NCI-H748 treated with DMSO at 0.1 percent for 48 hours (cell line): ENCODE data around the gene HMOX2.

Experiments
- DNase-seq: peaks from one replicate; lab custom pipeline; 2025; lab: John Stamatoyannopoulos, UW

HMOX2 gene

DNA sequence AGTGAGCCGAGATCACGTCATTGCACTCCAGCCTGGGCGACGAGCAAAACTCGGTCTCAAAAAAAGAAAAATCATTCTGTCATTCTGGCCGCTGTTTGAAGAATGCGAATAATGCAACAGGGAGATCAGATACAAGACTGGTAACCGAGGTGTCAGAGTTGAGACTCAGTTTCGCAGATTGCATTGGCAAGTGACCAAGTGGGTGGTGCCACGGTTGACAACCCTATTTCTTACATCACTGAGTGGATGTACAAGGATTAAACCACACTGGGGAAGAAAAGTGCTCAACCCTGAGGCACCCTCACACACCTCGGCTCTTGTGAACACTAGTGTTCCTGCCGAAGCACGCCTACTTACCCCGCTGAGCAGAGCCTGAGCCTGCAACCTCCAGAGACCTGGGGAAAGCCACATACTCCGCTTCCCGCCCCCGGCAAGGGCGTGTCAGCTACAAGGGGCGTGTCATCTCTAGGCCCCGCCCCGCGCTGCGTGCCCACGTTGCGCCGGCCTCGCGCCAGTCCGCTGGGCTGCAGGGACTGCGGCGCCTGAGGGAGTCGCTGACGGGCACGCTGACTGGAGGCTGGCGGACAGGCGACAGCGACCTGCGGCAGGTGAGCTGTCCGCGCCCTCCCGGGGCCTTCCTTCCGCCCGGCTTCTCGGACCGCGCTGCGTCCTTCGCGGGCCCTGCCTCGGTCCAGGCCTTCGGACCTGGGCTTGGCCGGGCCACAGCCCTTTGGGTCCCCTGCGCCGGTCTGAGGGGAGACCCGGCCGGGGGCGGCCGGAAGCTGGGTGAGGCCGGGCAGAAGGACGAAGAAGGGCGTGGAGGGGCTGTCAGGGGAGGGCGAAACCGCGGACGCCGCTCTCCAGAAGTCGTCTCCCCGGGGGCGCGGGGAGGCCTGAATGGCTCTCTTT lies at the start of gene HMOX2:
Gene HMOX2 (plus strand): TSS at position 519 of the 909 bp plus-strand sequence. CDS start 29,127 bp downstream, outside the sequence.
- DNase-seq, result peak; percentile 70

DNA sequence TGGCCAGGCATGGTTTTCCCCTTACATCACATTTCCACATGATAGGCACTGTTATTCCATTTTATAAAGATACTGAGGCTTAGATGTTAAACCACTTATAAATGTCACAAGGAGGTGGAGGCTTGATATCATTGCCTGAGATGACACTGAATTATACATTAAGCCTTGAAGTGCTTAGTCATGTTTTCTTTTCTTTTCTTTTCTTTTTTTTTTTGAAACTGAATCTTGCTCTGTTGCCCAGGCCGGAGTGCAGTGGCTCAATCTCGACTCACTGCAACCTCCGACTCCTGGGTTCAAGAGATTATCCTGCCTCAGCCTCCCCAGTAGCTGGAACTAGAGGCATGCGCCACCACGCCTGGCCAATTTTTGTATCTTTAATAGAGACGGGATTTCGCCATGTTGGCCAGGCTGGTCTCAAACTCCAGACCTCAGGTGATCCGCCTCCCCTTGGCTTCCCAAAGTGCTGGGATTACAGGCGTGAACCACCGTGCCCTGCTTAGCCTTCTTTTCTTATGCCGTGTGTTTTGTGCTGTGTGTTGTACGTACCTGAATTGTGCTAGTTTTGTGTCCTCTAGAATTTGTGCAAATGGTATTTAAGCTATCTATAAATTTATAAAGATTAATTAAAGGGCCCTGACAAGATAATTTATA lies 49.4 kb upstream of the HMOX2 start:
- no peak for DNase-seq

- DNase-seq, result no peak
Observed at GRCh38 chr16:4428500-4428899, 47.7 kb upstream of the HMOX2 start.

DNA sequence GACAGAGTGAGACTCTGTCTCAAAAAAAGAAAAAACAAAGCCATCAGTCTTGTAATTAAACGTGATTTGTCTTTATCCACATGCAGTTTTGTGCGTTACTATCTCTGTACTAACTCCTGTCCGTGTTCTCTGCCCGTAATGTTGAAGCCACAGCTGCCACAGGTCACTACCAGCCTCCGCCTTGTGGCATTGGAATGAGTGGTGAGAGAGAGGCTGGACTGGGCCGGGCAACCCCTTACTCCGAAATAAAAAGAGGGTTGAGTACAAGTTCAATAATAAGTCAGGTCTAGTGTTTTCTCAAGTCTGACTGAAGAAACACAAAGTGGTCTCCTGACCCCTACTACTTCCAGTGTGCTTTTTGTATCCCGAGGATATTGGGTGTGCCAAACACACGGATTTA lies 45.2 kb upstream of the HMOX2 start:
- DNase-seq, result no peak

GRCh38 chr16:4433228-4433627 lies 43.0 kb upstream of the HMOX2 start:
- no peak for DNase-seq

DNA sequence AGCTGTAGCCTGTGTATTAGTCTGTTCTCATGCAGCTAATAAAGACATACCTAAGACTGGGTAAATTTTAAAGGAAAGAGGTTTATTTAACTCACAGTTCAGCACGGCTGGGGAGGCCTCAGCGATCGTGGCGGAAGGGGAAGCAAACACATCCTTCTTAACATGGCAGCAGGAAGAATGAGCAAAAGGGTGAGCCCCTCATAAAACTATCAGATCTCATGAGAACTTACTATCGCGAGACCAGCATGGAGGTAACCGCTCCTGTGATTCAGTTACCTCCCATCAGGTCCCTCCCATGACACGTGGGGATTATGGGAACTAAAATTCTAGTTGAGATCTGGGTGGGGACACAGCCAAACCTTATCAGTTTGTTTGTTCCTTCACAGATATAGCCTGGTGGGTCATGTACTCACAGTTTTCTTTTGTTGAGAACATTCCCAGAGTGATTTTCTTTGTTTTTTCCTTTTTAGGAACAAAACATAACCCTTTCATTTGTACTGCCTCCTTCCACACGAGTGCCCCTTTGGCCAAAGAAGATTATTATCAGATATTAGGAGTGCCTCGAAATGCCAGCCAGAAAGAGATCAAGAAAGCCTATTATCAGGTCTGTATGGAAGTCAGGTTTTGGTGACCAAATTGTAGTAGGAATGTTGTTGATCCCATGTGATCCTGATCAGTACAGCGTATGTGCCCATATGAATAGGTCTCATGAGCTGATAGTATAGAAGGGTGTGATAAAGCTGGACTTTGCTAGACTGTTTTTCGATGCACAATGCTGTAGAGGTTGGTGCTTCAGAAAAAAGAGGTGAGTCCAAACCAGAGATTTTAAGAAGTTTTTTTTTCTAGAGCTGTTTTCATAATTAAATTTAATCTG lies 42.0 kb upstream of the HMOX2 start:
- DNase-seq, result no peak

GRCh38 chr16:4435337-4436067 lies 40.7 kb upstream of the HMOX2 start:
- no peak for DNase-seq

DNA sequence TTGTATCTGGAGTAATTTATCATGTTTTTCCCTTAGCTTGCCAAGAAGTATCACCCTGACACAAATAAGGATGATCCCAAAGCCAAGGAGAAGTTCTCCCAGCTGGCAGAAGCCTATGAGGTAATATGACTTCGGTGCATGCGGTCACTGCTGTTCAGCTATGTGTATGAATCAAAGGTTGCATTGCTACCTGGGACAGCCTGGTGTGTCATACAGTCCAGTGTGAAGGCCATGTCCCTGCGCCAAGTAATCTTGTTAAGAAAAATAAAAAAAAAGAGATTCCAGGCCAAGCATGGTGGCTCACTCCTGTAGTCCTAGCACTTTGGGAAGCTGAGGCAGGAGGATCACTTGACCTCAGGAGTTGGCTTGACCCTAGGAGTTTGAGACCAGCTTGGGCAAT lies 38.8 kb upstream of the HMOX2 start:
- DNase-seq, result no peak

DNA sequence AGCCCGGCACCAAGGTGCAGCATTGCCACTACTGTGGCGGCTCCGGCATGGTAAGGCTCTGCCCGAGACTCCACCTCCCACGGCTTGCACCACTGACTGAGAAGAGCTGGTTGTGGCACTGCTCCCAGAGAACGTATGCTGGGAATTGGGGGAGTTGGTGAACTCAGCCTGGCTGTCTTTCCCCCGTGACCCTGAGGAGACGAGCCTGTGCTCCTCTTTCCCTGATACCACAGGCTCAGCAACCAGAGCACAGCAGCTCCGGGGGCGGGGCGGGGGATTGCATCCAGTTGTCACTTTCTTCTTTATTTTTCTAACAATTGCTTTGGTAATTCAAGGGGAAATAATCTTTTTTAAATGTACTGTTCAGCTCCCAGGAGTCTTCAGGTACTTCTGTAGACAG lies 33.8 kb upstream of the HMOX2 start:
- DNase-seq, result no peak

DNA sequence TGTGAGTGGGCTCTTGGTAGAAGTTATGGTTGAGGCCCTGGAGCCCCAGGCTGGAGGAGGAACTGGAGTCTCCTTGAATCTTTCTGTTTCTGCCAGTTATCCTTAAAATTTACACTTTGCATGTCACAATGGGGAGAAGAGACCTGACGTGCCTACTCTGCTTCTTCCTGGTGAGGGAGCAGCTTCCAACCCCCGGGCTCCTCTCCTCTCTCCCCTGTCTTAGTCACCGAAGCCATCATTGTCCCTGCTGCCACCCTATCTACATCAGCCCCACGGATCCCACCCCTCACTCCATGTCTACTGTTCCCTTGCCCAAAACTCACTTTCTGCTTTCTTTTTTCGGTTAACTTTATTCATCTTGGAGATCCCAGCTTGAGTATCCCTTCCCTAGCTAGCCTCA lies 32.9 kb upstream of the HMOX2 start:
- no peak for DNase-seq

DNA sequence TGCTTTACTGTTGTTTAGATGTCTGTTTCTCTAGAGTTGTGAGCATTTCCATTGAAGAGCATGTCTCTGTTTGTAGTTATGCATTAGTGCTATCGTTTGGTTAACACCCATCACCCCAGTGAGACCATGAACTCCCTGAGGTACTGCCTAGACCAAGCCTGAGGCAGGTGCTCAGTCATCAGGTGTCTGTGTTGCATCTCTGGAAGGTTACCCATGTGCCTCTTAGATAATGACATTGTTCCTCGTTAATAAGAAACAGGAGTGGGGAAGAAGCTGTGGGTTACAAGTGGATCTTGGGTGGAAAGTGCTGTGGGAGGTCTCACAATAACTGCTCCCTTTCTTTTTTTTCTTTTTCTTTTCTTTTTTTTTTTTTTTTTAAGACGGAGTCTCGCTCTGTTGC lies 32.2 kb upstream of the HMOX2 start:
- no peak for DNase-seq

DNA sequence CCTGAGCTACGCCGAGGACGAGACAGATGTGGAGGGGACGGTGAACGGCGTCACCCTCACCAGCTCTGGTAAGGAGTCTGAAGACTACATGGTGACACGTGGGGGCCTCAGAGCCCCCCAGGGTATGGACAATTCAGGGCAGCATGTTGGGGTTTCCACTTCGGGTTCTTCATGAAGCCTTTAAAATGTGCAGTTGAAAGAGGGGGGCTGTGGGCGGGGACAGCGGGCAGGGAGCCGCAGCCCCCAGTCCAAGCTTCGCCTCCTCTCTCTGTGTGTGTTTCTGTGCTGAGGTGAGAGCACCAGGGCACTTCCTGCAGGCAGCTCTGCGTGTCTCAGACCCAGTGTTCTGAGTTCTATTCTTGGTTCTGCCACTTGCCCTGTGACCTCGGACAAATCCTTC lies 25.8 kb upstream of the HMOX2 start:
- DNase-seq, result no peak

GRCh38 chr16:4450931-4451519 lies 25.2 kb upstream of the HMOX2 start:
- DNase-seq, result no peak

- DNase-seq, result no peak
Observed at GRCh38 chr16:4452674-4453073, 23.5 kb upstream of the HMOX2 start.

DNA sequence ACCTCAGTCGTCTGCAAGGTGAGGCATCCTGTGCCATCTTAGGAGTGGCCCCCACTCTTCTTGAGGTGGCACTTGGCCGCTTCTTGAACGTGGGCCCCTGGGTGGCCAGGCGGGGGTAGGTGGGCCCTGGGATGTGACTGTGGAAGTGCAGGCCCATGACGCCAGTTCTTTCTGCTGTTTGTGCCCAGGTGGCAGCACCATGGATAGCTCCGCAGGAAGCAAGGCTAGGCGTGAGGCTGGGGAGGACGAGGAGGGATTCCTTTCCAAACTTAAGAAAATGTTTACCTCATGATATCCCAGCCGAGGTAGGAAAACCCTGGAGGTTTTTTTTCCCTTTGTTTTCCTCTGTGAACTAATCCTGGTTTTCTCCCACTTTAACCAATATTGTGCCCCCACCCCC lies 21.6 kb upstream of the HMOX2 start:
- no peak for DNase-seq

- no peak for DNase-seq
Observed at GRCh38 chr16:4455081-4455480, 21.1 kb upstream of the HMOX2 start.

DNA sequence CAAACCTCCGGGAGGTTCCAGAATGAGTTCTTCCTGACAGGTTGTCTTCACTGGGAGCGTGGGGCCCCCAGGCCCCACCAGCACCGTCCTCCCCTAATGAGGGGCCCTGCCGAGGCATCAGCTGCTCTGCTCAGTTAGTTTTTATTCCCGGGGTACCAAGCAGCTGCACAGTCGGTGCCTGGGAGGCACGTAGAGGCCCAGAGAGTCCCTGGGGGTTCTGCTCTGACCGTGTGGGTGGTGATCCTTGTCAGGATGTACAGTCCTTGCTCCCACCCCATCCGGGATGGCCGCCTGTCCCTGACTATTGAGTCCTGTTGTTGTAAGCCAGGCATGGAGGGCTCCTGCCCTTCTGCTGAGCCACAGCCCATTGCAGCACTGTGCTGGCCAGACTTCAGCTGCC lies 20.2 kb upstream of the HMOX2 start:
- no peak for DNase-seq

DNA sequence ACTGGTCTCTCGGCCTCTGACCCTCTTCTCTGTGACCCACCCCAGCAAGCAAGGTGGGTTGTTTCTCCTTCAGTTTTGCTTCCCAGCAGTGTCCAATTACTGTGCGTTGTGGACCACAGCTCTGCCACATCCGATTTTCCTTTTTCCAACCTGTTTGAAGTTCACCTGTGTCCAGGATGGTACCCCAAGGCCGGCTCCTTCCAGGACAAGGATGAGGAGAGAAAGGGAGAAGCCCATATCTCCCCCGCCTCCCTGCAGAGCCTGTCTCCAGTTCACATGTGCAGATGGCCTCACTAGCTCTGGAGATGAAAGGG lies 15.3 kb upstream of the HMOX2 start:
- no peak for DNase-seq

- DNase-seq, result no peak
Observed at GRCh38 chr16:4461250-4462085, 14.7 kb upstream of the HMOX2 start.

DNA sequence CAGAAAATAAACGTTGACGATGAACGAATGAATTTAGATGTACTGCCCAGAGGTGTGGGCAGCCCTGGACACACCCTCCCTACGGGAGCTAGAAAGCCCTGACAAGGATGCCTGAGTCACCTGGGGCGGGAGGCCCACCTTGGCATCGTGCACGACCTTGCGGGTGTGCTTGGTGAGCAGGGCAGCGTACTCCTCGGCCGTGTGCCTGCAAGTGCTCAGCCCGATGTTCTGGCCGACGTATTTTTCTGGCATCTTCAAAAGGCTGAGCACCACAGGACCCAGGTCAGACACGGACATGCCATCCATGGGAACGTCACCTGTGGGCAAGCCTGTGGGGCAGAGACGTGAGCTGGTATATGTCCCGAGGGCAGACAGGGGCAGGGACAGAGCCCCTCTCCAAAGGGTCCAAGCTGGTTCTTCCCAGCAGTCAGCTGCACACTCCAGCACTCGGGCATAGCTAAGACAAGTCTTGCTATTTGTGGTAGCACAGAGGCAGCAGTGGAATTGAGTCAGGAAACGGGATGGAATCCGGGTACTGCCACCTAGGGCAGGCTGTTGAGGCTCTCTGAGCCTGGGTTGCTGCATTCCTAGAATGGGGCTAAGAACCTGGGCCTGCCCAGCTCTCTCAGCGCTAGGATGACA lies 12.6 kb upstream of the HMOX2 start:
- DNase-seq, result no peak
